Urothelium cell line (cell line): Measurements from ENCODE around the gene CDC42.
"Not testable (repeated sequence)": the region's sequence is repeated elsewhere in the genome, so short reads cannot be mapped to it uniquely, and the experiment has no call there.

Experiments used
- DNase-seq: peaks from one replicate; pipeline ENCODE4 v3.0.0; 2011; ENCODE audit warnings: low spot score, mixed read lengths
- FAIRE-seq: peaks from 2 replicates; lab custom pipeline; 2011; peaks lifted over from hg19 to GRCh38; lab: Jason Lieb, UNC

The CDC42 gene

DNA sequence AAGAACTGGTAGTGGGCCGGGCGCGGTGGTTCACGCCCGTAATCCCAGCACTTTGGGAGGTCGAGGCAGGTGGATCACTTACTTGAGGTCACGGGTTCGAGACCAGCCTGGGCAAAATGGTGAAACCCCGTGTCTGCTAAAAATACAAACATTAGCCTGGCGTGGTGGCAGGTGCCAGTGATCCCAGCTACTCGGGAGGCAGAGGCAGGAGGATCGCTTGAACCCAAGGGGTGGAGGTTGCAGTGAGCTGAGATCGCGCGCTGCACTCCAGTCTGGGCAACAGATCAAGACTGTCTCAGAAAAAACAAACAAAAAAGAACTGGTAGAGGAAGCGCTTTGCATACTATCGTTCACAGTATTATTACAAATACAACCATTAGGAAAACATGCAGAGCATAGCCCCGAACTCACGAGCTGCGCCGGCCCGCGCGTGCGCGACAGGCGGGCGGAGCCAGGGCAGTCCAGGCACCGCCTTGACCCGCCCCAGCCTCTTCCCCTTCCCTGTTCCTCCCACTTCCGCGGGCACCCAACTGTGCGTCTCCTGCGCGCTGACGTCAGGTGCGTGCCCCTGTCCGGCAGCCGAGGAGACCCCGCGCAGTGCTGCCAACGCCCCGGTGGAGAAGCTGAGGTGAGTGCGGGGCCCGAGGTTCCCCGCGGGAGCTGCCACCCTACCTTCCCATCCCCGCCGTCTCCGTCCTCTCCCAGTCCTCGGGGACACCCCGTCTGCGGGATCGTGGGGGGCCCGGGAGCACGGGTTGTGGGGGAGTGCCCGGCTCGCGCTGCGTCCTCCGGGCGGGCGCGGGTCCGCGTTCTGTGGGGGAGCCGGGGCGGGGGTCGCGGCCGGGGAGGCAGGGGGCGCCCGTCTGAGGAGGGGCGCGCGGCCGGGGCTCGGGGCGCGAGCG lies at the start of gene CDC42:
Gene CDC42, plus strand, starts transcription at position 595 of the 902 bp plus-strand sequence. CDS start 25,770 bp downstream, outside the sequence.
- FAIRE-seq (peak; percentile 84), DNase-seq (peak; percentile 97)

DNA sequence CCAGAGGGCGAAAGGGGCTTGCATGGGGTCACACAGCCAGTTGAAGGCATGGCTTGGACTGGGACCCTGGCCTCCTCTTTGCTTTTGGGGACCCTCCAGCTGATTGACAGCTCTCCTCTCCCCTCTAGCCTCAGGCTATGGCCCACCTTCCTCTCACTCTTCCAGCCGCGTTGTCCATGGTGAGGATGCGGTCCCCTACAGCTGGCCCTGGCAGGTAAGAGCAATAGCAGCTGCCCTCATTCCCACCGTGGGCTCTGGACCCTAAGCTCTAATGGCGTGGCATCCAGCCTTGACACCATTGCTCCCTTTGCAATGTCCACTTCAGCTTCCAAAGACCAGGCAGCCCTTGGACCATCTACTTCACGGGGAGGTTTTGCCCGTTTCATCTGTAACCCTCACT lies 49.6 kb upstream of the CDC42 start:
- DNase-seq, FAIRE-seq: not testable (repeated sequence)

DNA sequence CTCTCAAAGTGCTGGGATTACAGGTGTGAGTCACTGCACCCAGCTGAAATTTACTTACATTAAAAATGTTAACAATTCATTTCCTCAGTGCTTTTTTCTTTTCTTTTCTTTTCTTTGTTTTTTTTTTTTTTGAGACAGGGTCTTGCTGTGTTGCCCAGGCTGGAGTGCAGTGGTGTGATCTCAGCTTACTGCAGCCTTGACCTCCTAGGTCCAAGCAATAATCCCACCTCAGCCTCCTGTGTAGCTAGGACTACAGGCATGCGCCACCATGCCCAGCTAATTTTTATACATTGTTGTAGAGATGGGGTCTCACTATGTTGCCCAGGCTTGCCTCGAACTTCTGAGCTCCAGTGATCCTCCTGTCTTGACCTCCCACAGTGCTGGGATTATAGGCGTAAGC lies 48.5 kb upstream of the CDC42 start:
- FAIRE-seq, DNase-seq: not testable (repeated sequence)

DNA sequence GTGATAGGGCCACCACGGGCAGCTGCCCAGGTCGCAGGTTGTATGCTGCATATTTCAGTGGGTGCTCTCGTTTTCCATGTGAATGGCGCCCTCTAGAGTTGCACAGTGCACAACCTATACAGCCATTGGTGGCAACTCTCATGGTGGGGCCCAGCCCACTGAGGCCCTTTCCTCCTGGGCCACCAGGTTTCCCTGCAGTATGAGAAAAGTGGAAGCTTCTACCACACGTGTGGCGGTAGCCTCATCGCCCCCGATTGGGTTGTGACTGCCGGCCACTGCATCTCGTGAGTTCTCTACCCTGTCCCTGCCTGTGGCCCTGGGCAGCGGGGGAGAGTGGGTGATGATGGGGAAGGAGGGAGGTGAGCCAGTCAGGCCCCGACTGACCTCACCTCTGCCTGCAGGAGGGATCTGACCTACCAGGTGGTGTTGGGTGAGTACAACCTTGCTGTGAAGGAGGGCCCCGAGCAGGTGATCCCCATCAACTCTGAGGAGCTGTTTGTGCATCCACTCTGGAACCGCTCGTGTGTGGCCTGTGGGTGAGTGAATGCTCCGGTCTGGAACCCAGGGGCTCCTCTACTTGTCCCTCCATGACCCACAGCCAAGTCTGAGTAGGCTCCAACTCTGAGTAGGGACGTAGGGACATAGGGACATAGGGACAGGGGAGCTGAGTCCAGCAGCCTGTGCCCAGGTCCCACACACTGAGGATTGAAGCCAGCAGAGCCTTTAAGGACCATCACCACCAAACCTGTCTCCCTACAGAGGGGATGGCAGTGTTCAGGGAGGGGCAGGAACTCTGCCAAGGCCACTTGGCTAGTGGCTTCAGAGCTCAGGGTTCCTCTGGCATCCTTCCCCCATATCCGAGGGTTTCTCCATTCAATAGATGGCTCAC lies 47.0 kb upstream of the CDC42 start:
- FAIRE-seq, DNase-seq: not testable (repeated sequence)

DNA sequence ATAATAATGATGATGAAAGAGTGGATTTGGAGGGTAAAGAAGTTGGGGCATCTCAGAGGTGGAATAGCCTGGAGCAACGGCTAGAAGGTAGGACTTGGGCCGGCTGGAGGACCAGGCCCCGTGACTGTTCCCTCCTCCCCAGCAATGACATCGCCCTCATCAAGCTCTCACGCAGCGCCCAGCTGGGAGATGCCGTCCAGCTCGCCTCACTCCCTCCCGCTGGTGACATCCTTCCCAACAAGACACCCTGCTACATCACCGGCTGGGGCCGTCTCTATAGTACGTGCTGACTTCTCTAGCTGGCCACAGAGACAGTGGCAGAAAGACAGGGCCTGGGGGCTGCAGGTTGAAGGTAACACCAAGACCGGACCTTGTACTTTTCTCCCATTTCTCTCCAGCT lies 45.8 kb upstream of the CDC42 start:
- not testable (repeated sequence) for DNase-seq, FAIRE-seq

DNA sequence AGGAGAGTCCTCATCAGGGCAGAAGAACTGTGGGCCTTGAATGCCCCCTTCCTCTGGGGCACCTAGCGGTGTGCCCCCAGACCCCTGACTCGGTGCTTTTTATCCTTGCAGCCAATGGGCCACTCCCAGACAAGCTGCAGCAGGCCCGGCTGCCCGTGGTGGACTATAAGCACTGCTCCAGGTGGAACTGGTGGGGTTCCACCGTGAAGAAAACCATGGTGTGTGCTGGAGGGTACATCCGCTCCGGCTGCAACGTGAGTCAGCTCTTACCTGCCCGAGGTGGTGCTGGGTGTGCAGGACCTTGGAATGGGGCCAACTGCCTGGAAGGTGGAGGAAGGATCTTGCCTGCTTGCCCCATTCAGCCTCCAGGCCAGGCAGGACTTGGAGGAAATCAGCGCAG lies 45.2 kb upstream of the CDC42 start:
- DNase-seq, FAIRE-seq: not testable (repeated sequence)

DNA sequence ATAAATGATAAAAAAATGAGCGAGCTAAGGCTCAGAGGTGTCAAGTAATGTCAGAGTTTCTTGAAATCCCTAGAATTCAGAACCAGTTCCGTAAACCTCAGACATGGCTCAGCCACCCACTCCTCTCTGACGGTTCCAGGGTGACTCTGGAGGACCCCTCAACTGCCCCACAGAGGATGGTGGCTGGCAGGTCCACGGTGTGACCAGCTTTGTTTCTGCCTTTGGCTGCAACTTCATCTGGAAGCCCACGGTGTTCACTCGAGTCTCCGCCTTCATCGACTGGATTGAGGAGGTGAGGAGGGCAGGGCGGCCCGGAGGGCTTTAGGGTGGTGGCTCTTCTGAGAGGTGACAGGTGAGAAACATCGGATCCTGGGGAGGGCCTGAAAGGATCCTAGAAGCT lies 42.9 kb upstream of the CDC42 start:
- not testable (repeated sequence) for DNase-seq, FAIRE-seq

DNA sequence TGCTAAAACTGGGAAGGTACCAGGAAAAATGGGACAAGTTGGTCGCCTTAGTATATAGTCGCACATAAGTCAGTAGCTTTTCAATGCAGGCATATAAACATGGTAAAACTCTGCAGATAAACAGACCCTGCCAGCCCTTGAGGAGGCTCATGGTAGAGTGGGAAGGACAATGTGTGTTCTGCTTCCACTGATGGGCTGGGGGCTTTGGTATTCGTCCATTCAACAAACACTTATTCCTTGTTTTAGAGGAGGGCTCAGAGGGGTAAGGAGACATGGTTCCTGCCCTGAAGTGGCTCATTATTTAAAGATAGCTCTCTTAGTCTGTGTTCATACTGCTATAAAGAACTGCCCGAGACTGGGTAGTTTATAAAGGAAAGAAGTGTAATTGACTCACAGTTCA lies 39.8 kb upstream of the CDC42 start:
- not testable (repeated sequence) for DNase-seq, FAIRE-seq

DNA sequence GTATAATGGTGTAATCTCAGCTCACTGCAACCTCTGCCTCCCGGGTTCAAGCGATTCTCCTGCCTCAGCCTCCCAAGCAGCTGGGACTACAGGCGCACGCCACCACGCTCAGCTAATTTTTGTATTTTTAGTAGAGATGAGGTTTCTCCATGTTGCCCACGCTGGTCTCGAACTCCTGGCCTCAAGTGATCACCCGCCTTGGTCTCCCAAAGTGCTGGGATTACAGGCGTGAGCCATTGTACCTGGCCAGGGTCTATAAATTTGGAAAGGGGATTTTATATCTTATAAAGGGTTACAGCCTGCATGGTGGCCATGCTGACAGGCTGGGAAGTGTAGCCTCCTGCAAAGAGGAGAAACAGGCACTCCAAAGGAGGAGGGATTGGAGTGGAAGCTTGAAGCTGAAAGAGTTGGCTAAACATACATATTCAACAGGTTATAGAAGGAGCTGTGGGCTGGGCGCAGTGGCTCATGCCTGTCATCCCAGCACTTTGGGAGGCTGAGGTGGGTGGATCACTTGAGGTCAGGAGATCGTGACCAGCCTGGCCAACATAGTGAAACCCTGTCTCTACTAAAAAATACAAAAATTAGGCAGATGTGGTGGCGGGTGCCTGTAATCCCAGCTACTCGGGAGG lies 37.8 kb upstream of the CDC42 start:
- FAIRE-seq, DNase-seq: not testable (repeated sequence)

DNA sequence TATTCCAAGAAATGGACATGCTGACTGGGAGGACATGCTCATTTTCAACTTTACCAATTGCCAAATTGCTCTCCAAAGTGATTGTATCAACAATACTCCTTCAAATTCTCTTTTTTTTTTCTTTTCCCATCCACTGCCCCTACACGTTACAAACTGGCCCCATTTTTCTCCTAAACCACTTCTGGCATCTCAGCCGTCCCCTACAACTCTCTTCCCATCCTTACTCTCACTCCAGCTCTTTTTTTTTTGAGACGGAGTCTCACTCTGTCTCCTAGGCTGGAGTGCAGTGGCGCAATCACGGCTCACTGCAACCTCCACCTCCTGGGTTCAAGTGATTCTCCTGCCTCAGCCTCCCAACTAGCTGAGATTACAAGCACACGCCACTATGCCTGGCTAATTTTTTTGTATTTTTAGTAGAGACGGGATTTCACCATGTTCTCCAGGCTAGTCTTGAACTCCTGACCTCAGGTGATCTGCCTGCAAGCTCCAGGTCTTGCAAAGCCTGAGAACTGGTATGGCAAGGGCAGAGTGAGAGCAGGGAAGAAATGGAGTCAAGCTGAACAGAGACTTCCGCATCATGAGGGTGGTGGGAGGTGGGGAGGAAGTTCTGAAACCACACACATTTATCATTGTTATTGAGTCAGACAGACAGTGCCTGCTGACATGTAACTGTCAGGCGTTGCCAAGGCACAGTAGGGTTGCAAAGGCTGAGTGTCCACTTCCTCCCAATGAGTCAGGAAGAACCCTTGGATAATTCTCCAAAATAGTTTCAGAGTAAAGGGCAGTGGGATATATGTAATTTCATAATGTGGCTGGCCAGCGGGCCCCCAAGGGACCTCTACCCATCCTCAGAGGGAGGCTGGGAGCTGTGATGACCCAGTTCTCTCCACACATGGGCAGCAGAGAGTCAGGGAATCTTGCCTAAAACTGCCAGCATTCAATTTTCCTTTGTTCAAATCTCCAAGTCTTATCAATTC lies 33.6 kb upstream of the CDC42 start:
- no peak for FAIRE-seq

DNA sequence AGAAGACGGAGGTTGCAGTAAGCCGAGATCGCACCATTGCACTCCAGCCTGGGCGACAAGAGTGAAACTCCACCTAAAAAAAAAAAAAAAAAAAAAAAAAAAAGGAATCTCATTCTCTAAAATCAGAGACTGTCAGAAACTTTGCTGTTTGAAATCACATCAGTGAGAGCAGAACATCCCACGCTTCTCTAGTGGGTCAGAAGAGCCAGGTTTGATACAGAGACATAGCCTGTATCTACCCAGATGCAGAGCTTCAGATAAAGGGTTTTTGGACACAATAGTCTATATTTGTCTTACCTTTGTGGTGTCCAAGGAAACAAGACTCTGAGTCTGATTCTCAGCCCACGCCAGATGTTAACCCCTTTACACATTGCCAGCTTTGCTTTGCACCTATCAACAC lies 31.4 kb upstream of the CDC42 start:
- FAIRE-seq (no peak), DNase-seq (no peak)

More for the DNA sequence above, 33.6 kb upstream of the CDC42 start:
- DNase-seq, result peak; percentile 80

DNA sequence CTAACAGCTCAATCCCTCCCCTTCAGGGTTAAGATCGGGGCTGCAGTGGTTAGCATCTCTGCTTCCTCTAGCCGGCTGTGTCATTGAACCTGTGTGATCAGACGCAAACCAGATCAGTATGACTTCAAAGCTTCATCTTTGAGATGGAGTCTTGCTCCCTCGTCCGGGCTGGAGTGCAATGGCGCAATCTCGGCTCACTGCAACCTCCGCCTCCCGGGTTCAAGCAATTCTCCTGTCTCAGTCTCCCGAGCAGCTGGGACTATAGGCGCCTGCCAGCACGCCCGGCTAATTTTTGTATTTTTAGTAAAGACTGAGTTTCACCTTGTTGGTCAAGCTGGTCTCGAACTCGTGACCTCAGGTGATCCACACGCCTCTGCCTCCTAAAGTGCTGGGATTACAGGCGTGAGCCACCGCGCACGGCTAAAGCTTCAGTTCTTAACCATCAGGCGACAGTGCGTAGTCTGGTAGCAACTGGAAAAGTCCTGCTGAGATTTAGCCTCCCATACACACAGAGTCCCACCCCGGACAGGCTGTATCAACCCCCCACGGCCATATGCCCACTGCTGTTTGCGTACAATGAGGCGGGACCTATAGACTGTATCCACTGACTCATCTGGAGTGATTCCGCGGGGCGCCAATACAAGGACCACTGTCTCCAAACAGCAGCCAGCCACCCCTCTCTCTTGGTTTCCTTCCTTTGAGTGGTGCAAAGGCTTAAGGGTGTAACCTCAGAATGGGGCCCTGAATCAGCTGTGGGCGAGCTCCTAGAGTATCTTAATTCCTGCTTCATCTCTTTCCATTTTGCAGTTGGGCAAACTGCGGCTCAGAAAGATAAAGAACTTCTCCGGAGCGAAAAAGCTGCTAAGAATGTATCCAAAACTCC lies 27.8 kb upstream of the CDC42 start:
- DNase-seq (peak; percentile 64), FAIRE-seq (no peak)

DNA sequence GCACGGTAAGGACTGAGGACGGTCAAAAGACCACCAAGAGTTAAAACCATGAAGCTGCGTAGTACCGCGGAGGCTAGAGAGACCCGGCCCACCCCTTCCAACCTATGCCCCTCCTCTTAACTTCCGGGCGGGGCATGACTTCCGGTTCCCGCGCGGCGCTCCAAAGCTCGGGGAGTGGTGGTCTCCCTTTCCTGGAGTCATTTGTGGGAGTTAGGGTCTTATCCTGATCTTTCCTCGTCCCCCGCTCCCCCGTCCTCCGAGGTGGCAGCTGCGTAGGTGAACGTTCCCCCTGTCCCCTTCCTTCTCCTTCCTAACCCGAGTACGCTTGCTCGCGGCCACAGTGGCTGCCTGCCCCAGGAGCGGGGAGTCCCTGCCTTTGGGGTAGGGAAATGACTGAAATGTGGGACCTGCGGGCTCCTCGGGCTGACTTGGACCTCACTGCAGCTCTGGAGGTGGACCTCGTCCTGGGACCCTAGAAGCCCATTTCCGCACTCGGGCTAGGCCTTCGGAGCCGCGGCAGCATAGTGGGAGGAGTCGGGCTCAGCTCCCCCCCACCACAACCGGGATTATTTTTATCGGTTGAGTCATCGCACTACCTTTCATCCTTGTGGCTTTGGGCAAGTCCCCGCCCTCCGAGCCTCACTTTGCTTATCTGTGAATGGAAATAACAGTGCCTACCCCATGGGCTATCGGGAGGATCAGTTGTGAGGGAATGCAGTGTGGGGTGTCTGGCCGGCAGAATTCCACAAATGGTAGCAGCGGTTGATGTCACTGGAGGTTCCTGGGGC lies 26.9 kb upstream of the CDC42 start:
- DNase-seq (peak; percentile 91), FAIRE-seq (no peak)

DNA sequence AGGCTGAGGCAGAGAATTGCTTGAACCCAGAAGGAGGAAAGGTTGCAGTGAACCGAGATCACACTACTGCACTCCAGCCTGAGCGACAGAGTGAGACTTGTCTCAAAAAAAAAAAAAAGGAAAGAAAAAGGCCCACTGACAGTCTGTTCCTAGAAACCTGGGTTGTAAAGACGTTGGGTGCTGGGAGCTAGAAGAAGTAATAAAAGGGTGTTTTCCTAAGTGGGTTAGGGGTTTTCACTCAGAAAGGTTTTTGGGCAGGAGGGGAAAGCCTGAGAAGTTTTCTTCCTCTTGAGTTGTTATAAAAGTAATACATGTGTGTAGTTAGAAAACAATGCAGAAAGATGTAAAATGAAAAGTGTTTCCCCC lies 25.6 kb upstream of the CDC42 start:
- FAIRE-seq, result no peak
- no peak for DNase-seq

DNA sequence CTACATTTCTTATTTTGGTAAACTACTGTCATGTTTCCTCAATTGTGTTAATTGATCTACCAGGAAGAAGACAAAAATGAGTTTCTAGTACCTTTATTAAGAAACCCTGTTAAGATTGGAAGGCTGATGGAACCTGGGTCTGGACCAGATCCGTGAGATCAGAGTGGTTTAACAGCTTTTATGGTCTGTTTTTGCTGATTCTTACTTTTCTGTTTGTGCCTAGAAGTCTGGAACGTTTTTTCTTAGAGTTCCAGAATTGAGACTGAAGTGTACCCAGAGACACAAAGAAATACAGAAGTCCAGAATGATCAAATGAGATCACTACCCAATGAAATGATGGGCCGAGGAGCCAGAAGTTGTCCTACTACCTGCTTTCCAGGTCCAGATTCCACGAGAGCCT lies 22.5 kb upstream of the CDC42 start:
- no peak for FAIRE-seq
- DNase-seq, result no peak

DNA sequence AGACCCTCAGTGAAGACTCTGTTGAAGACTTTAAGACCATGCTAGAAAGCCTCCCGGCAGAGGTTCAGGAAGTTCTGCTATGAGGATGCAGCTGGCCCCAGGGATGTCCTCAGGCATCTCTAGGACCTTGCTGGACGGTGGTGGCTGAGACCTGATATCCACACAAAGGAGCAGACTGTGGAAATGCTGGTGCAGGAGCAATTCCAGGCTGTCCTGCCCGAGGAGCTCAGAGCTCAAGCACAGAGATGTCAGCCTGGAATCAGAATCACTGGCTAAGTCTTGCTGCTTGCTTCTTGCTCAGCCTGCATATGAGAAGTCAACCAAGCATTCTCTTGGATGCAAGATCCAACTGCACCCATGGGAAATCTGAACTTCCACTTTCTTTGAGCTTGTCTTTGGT lies 22.0 kb upstream of the CDC42 start:
- FAIRE-seq (no peak), DNase-seq (no peak)

DNA sequence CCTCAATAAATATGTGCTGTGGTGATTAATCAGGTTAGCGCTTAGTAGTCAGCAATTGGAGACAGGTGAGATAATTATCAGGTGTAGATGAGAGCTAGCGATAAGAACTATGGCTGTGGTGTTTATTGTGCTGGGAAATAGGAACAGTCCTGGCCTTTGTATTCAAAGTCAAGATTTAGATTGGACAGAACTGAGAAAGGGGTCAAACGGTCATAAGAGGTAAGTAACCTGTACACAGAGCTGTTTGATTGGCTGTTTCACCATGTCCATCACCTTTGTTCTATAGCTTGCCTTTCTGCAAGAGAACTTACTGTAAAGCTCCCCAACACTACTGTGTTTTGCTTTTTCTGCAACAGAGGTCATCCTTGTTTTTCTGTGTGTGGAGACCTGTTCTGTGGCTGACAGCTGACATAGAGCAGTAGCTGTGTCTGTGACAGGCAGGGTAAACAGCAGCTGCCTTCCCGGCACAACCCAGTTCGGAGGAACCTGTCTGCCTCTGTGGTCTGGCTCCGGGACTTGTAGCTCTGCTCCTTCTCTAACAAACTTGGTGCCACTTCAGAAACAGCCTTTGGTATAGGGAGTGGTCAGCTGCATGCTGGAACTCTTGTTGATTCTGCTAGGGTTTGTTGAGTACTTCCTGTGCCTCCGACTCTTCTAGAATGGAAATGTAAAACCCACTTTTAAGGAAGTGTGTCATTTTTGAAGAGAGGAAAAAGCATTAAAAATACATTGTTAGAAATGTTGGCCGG lies 21.1 kb upstream of the CDC42 start:
- FAIRE-seq (no peak), DNase-seq (no peak)
